ENCODE measurements around the gene NOC2L.

NOC2L gene

GRCh38 chr1:936348-937264 is 22.4 kb downstream of the NOC2L start:
- TF ChIP-seq ARNTL (CRISPR knock-in tag; IDR thresholded peaks at IDR 0.05; ENCODE audit: borderline replicate concordance, low read depth) (no peak), TOX (CRISPR knock-in tag; IDR thresholded peaks at IDR 0.05; ENCODE audit: borderline replicate concordance) (no peak), ISL1 (CRISPR knock-in tag; IDR thresholded peaks at IDR 0.05) (no peak), ZNF565 (CRISPR knock-in tag; conservative IDR thresholded peaks at IDR 0.05; ENCODE audit: low read depth) (no peak), GLIS3 (CRISPR knock-in tag; IDR thresholded peaks at IDR 0.05) (no peak), ZFP30 (CRISPR knock-in tag; IDR thresholded peaks at IDR 0.05) (no peak)
- TF ChIP-seq, protein P1, sequence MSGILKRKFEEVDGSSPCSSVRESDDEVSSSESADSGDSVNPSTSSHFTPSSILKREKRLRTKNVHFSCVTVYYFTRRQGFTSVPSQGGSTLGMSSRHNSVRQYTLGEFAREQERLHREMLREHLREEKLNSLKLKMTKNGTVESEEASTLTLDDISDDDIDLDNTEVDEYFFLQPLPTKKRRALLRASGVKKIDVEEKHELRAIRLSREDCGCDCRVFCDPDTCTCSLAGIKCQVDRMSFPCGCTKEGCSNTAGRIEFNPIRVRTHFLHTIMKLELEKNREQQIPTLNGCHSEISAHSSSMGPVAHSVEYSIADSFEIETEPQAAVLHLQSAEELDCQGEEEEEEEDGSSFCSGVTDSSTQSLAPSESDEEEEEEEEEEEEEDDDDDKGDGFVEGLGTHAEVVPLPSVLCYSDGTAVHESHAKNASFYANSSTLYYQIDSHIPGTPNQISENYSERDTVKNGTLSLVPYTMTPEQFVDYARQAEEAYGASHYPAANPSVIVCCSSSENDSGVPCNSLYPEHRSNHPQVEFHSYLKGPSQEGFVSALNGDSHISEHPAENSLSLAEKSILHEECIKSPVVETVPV (CRISPR knock-in tag; IDR thresholded peaks at IDR 0.05), result no peak
- no peak for ATAC-seq

- ATAC-seq, result no peak
- TF ChIP-seq CSDC2 (CRISPR knock-in tag; IDR thresholded peaks at IDR 0.05) (no peak), ZC3H10 (CRISPR knock-in tag; IDR thresholded peaks at IDR 0.05) (no peak), PPARA (CRISPR knock-in tag; IDR thresholded peaks at IDR 0.05; ENCODE audit: borderline replicate concordance) (no peak), RARB (CRISPR knock-in tag; IDR thresholded peaks at IDR 0.05) (no peak), ZFP3 (CRISPR knock-in tag; IDR thresholded peaks at IDR 0.05) (no peak), OSR1 (CRISPR knock-in tag; IDR thresholded peaks at IDR 0.05) (no peak), ZNF70 (CRISPR knock-in tag; IDR thresholded peaks at IDR 0.05) (no peak), ESRRG (CRISPR knock-in tag; IDR thresholded peaks at IDR 0.05) (no peak), ZNF8 (CRISPR knock-in tag; IDR thresholded peaks at IDR 0.05) (no peak)
- TF ChIP-seq, protein P2, sequence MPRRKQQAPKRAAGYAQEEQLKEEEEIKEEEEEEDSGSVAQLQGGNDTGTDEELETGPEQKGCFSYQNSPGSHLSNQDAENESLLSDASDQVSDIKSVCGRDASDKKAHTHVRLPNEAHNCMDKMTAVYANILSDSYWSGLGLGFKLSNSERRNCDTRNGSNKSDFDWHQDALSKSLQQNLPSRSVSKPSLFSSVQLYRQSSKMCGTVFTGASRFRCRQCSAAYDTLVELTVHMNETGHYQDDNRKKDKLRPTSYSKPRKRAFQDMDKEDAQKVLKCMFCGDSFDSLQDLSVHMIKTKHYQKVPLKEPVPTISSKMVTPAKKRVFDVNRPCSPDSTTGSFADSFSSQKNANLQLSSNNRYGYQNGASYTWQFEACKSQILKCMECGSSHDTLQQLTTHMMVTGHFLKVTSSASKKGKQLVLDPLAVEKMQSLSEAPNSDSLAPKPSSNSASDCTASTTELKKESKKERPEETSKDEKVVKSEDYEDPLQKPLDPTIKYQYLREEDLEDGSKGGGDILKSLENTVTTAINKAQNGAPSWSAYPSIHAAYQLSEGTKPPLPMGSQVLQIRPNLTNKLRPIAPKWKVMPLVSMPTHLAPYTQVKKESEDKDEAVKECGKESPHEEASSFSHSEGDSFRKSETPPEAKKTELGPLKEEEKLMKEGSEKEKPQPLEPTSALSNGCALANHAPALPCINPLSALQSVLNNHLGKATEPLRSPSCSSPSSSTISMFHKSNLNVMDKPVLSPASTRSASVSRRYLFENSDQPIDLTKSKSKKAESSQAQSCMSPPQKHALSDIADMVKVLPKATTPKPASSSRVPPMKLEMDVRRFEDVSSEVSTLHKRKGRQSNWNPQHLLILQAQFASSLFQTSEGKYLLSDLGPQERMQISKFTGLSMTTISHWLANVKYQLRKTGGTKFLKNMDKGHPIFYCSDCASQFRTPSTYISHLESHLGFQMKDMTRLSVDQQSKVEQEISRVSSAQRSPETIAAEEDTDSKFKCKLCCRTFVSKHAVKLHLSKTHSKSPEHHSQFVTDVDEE (CRISPR knock-in tag; IDR thresholded peaks at IDR 0.05), result no peak
- TF ChIP-seq, protein P3, sequence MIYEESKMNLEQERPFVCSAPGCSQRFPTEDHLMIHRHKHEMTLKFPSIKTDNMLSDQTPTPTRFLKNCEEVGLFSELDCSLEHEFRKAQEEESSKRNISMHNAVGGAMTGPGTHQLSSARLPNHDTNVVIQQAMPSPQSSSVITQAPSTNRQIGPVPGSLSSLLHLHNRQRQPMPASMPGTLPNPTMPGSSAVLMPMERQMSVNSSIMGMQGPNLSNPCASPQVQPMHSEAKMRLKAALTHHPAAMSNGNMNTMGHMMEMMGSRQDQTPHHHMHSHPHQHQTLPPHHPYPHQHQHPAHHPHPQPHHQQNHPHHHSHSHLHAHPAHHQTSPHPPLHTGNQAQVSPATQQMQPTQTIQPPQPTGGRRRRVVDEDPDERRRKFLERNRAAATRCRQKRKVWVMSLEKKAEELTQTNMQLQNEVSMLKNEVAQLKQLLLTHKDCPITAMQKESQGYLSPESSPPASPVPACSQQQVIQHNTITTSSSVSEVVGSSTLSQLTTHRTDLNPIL (CRISPR knock-in tag; IDR thresholded peaks at IDR 0.05; ENCODE audit: low read depth), result no peak
Measured at GRCh38 chr1:935751-936231, 23.3 kb downstream of the NOC2L start.

DNA sequence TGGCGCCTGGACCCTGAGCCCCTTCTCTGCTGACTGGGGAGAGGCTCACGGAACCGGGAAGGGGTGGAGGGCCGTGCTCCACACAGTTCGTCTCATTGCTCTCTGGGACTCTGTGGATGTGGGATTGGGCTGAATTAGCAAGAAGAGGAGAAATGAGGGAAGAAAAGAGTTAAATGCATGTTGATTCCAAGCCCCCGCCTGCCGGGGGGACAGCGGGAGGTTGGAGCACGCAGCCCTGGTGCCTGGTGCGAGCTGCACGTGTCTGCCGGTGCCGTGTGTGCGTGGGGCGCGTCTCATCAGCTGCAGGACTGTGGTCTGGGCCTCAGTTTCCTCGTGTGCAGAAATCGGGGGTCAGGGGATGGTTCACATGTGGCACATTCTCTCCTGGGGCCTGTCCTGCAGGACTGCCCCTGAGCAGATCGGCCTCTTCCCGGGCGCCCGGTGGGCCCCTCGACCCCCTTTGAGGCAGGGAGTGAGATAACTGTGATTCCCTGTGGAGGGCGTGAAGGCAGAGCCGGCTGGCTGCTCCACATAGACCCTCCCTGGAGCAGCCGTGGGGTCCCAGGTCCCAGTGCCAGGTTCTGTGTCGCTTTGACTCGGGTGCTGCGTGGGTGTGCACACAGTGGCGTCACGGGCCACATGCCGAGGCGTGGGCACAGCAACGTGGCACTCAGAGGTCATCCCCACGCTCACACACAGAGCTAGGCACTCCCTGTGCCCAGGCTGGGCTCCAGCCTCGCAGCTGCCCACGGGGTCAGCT is 23.9 kb downstream of the NOC2L start:
- TF ChIP-seq ARNTL (CRISPR knock-in tag; IDR thresholded peaks at IDR 0.05; ENCODE audit: borderline replicate concordance, low read depth), result no peak
- ATAC-seq, result no peak

- TF ChIP-seq TCF4 (CRISPR knock-in tag; IDR thresholded peaks at IDR 0.05; ENCODE audit: borderline replicate concordance) (no peak), ESRRG (CRISPR knock-in tag; IDR thresholded peaks at IDR 0.05) (no peak), ARNTL (CRISPR knock-in tag; IDR thresholded peaks at IDR 0.05; ENCODE audit: borderline replicate concordance, low read depth) (no peak), ZNF565 (CRISPR knock-in tag; conservative IDR thresholded peaks at IDR 0.05; ENCODE audit: low read depth) (no peak), ZNF70 (CRISPR knock-in tag; IDR thresholded peaks at IDR 0.05) (no peak), ZFP30 (CRISPR knock-in tag; IDR thresholded peaks at IDR 0.05) (no peak), PPARA (CRISPR knock-in tag; IDR thresholded peaks at IDR 0.05; ENCODE audit: borderline replicate concordance) (no peak)
- TF ChIP-seq, protein P3 (CRISPR knock-in tag; IDR thresholded peaks at IDR 0.05; ENCODE audit: low read depth), result no peak
- no peak for ATAC-seq
Measured at GRCh38 chr1:933603-933940, 25.5 kb downstream of the NOC2L start.

Data from SK-N-SH treated with all-trans-retinoic acid at 6 μM for 48 hours (cell line).